Suprapubic skin (tissue), 4 donors: ENCODE data around the gene NRCAM. TPM values are rescaled to one million over a fixed set of nuclear protein-coding genes. Genes with fewer than 3 reads are reported as not detected.

Experiments used
- DNase-seq, 2 donors: peaks; one replicate each; pipeline ENCODE4 v3.0.0-alpha.2; 2019; ENCODE audit warnings: low spot score in 2 of 2
- H3K27ac ChIP-seq: fragments of 200-600 bp; sonication (generic); one replicate; pipeline ENCODE4 v1.5.1; 2019
- H3K27me3 ChIP-seq: fragments of 200-600 bp; sonication (generic); one replicate; pipeline ENCODE4 v1.5.1; 2019
- H3K36me3 ChIP-seq: fragments of 200-600 bp; sonication (generic); one replicate; pipeline ENCODE4 v1.5.1; 2019
- H3K4me1 ChIP-seq: fragments of 200-600 bp; sonication (generic); one replicate; pipeline ENCODE4 v1.5.1; 2019
- H3K4me3 ChIP-seq: fragments of 200-600 bp; sonication (generic); one replicate; pipeline ENCODE4 v1.5.1; 2019; ENCODE audit warnings: mild to moderate bottlenecking
- H3K9me3 ChIP-seq: fragments of 200-600 bp; sonication (generic); one replicate; pipeline ENCODE4 v1.5.1; 2019
- CTCF ChIP-seq, 2 donors: fragments of 200-600 bp in 1 of 2; fragments of 450-650 bp in 1 of 2; sonication (generic) in 1 of 2; IDR thresholded peaks; one replicate each; pipeline ENCODE4 v1.5.1; 2016 to 2019; ENCODE audit warnings: antibody characterized with exemption in 2 of 2, mild to moderate bottlenecking in 1 of 2, moderate library complexity in 1 of 2
- EP300 ChIP-seq: sonication (generic); formaldehyde crosslinking; IDR thresholded peaks from one replicate; pipeline ENCODE4 v1.6.1; 2017; ENCODE audit warnings: antibody characterized with exemption
- POLR2A ChIP-seq, 2 donors: fragments of 450-650 bp; IDR thresholded peaks; one replicate each; pipeline ENCODE4 v1.6.1; 2017; ENCODE audit warnings: antibody characterized with exemption in 2 of 2, mild to moderate bottlenecking in 2 of 2, moderate library complexity in 2 of 2
- POLR2AphosphoS5 ChIP-seq, 3 donors: sonication (generic); formaldehyde crosslinking; IDR thresholded peaks; one replicate each; pipeline ENCODE4 v1.6.1; 2017; ENCODE audit warnings: antibody characterized with exemption in 3 of 3
- WGBS: methylation state at CpG from one replicate; pipeline ENCODE4 v1.1.5; 2018; 5-methylcytosine and 5-hydroxymethylcytosine counted together
- total RNA-seq, 4 donors: library from RNA; depleted of rRNA; stranded (reverse); fragments of >200 nt; gene quantifications; one replicate each; pipeline ENCODE4 v1.1.0, GENCODE V29; 2016

The NRCAM gene
- total RNA-seq, 4 donors from 2014 or later, result 2.3 to 7.2 (median 2.8) TPM

- Histone ChIP-seq H3K9me3 (no peaks in the 10 kb centered on the region), H3K4me3 (no peak overlapping the region), H3K36me3 (no peaks in the 10 kb centered on the region), H3K27ac (no peak overlapping the region), H3K27me3 (no peaks in the 10 kb centered on the region), H3K4me1 (no peaks in the 10 kb centered on the region)
- 59% methylated on average over 8 of the region's 8 CpGs for WGBS
- no peak for TF ChIP-seq POLR2A (IDR thresholded peaks at IDR 0.05)
- peak; percentile 21 to 46 for TF ChIP-seq CTCF (IDR thresholded peaks at IDR 0.05)
- no peak for DNase-seq
These were observed 274.9 kb downstream of the NRCAM start for GRCh38 chr7:108181073-108181985.

GRCh38 chr7:108178398-108178797, 277.8 kb downstream of the NRCAM start:
- no peak for DNase-seq

GRCh38 chr7:108171164-108171563, 285.1 kb downstream of the NRCAM start:
- Histone ChIP-seq H3K36me3 (no peaks in the 10 kb centered on the region), H3K9me3 (no peaks in the 10 kb centered on the region), H3K4me1 (no peaks in the 10 kb centered on the region), H3K27ac (no peak overlapping the region), H3K27me3 (no peaks in the 10 kb centered on the region), H3K4me3 (no peak overlapping the region)
- 91% methylated on average over 8 of the region's 8 CpGs for WGBS
- no peak for TF ChIP-seq CTCF (IDR thresholded peaks at IDR 0.05)
- no peak for TF ChIP-seq POLR2AphosphoS5 (IDR thresholded peaks at IDR 0.05)
- no peak for TF ChIP-seq EP300
- no peak for TF ChIP-seq POLR2A (IDR thresholded peaks at IDR 0.05)
- DNase-seq, result no peak

More at GRCh38 chr7:108178398-108178797, 277.8 kb downstream of the NRCAM start:
- H3K36me3 ChIP-seq, result no peaks in the 10 kb centered on the region
- no peaks in the 10 kb centered on the region for H3K27me3 ChIP-seq
- no peak overlapping the region for H3K27ac ChIP-seq
- TF ChIP-seq POLR2AphosphoS5 (IDR thresholded peaks at IDR 0.05) (no peak), CTCF (IDR thresholded peaks at IDR 0.05) (no peak)
- H3K4me1 ChIP-seq, result no peaks in the 10 kb centered on the region
- no peak overlapping the region for H3K4me3 ChIP-seq
- WGBS, result 40% methylated on average over 3 of the region's 3 CpGs
- no peaks in the 10 kb centered on the region for H3K9me3 ChIP-seq

GRCh38 chr7:108170251-108170650, 286.0 kb downstream of the NRCAM start:
- H3K27ac ChIP-seq, result no peak overlapping the region
- no peak overlapping the region for H3K4me3 ChIP-seq
- DNase-seq, result no peak
- no peaks in the 10 kb centered on the region for H3K9me3 ChIP-seq
- 77% methylated on average over 5 of the region's 5 CpGs for WGBS
- TF ChIP-seq EP300 (no peak), CTCF (IDR thresholded peaks at IDR 0.05) (no peak), POLR2A (IDR thresholded peaks at IDR 0.05) (no peak), POLR2AphosphoS5 (IDR thresholded peaks at IDR 0.05) (no peak)
- no peaks in the 10 kb centered on the region for H3K36me3 ChIP-seq
- H3K27me3 ChIP-seq, result no peaks in the 10 kb centered on the region
- no peaks in the 10 kb centered on the region for H3K4me1 ChIP-seq

GRCh38 chr7:108167460-108167859, 288.8 kb downstream of the NRCAM start:
- no peaks in the 10 kb centered on the region for H3K9me3 ChIP-seq
- DNase-seq, result no peak
- H3K36me3 ChIP-seq, result no peaks in the 10 kb centered on the region
- no peaks in the 10 kb centered on the region for H3K4me1 ChIP-seq
- H3K4me3 ChIP-seq, result peak overlapping the region; percentile 19
- no peak for TF ChIP-seq POLR2A (IDR thresholded peaks at IDR 0.05)
- no peak for TF ChIP-seq EP300
- no peak for TF ChIP-seq POLR2AphosphoS5 (IDR thresholded peaks at IDR 0.05)
- TF ChIP-seq CTCF (IDR thresholded peaks at IDR 0.05), result no peak
- H3K27ac ChIP-seq, result no peak overlapping the region
- WGBS, result 50% methylated on average over 7 of the region's 7 CpGs
- no peaks in the 10 kb centered on the region for H3K27me3 ChIP-seq
